Measurements from ENCODE around the gene TIMM8B. TPM values are rescaled to one million over a fixed set of nuclear protein-coding genes. Genes with fewer than 3 reads are reported as not detected.
A peak's percentile ranks its signal among the peaks of the same experiment; 100 is the strongest.
"Not testable (repeated sequence)": the region's sequence is repeated elsewhere in the genome, so short reads cannot be mapped to it uniquely, and the experiment has no call there.

TIMM8B gene
- total and polyA plus RNA-seq, 3 experiments from 2014 or later: 70.6 to 73.5 (median 71.9) TPM

DNA sequence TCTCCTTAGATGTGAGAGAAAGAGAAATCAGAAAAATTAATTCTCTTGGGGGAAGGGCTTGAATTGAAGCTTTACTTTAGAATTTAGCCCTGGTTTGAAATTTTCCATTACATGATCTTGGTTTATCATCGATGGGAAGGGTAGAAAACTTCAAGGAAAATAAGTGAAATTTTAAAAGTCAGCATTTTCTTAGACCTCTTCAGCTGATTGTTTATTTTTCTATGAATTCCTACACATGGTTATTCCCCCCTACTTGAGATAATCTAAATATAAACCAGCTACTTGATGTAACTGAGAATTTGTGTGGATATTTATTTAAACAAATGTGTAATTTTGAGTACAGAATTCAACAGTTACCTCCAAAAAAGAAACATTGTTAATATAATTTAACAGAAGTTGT lies 23.6 kb downstream of the TIMM8B start:
- no peak overlapping the region for H3K4me3 Mint-ChIP-seq
- ChIA-PET POLR2A (no interaction called here), CTCF (no interaction called here)
- Histone ChIP-seq H3K36me3 (ENCODE audit: insufficient read depth, low read length) (peaks cover 21% of the 10 kb centered on the region), H3K27me3 (ENCODE audit: insufficient read depth, low read length, poor library complexity, severe bottlenecking) (no peaks in the 10 kb centered on the region), H3K4me1 (ENCODE audit: insufficient read depth, low read length) (no peaks in the 10 kb centered on the region), H3K4me3 (ENCODE audit: low read length) (no peak overlapping the region), H3K9me3 (ENCODE audit: low read length) (no peaks in the 10 kb centered on the region), H3K27ac (ENCODE audit: low read depth, low read length) (no peak overlapping the region)
- H3K27ac Mint-ChIP-seq: no peak overlapping the region
- H3K36me3 Mint-ChIP-seq: peaks cover 4 to 45% (median 12%) of the 10 kb centered on the region in 3 donors
- H3K4me1 Mint-ChIP-seq: no peaks in the 10 kb centered on the region
- no peaks in the 10 kb centered on the region for H3K9me3 Mint-ChIP-seq
- no peaks in the 10 kb centered on the region for H3K27me3 Mint-ChIP-seq
- DNase-seq: no peak

DNA sequence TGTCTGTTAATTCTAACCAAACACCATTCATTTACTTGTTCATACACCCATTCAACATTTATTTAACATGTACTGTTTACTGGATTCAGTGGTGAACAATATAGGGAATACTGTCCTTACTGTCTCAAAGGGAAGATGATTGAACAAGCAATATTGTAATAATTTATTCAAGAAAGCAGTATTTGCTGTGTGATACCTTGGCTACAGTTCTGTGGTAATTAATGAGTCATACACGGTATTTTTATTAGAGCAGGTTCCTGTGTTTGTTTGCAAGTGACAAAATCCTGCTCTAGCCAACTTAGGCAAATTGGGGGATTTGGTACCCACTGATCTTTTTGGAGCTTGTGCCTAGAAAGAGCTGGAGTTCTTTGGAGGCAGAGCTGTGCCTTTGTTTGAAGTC lies 28.5 kb downstream of the TIMM8B start:
- peaks cover 2 to 7% (median 5%) of the 10 kb centered on the region in 3 donors for H3K4me1 Mint-ChIP-seq
- Histone ChIP-seq H3K4me3 (ENCODE audit: low read length) (no peak overlapping the region), H3K27me3 (ENCODE audit: insufficient read depth, low read length, poor library complexity, severe bottlenecking) (no peaks in the 10 kb centered on the region), H3K27ac (ENCODE audit: low read depth, low read length) (no peak overlapping the region), H3K4me1 (ENCODE audit: insufficient read depth, low read length) (no peaks in the 10 kb centered on the region), H3K9me3 (ENCODE audit: low read length) (no peaks in the 10 kb centered on the region), H3K36me3 (ENCODE audit: insufficient read depth, low read length) (peaks cover 14% of the 10 kb centered on the region)
- ChIA-PET POLR2A (no interaction called here), CTCF (no interaction called here)
- H3K9me3 Mint-ChIP-seq: no peaks in the 10 kb centered on the region
- H3K27me3 Mint-ChIP-seq: no peaks in the 10 kb centered on the region
- DNase-seq: no peak
- no peak overlapping the region for H3K27ac Mint-ChIP-seq
- peaks cover 4 to 79% (median 28%) of the 10 kb centered on the region in 3 donors for H3K36me3 Mint-ChIP-seq
- no peak overlapping the region for H3K4me3 Mint-ChIP-seq

DNA sequence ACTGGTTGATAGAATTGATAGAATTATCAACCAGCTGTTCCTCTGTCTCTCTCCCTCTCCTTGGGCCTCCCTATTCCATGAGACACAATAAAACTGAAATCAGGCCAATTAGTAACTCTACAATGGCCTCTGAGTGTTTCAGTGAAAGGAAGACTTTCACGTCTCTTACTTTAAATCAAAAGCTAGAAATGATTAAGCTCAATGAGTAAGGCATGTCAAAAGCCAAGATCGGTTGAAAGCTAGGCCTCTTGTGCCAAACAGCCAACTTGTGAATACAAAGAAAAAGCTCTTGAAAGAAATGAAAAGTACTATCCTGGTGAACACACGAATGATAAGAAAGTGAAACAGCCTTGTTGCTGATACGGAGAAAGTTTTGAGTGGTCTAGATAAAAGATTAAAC lies 29.4 kb downstream of the TIMM8B start:
- Mint-ChIP-seq H3K9me3 (no peaks in the 10 kb centered on the region), H3K27ac (peak overlapping the region in 3 of 8 donors; percentile 21 to 46 (median 42)), H3K36me3 (peaks cover 2 to 77% (median 28%) of the 10 kb centered on the region in 3 donors), H3K4me3 (no peak overlapping the region), H3K27me3 (no peaks in the 10 kb centered on the region), H3K4me1 (peaks cover 2 to 7% (median 5%) of the 10 kb centered on the region in 3 donors)
- H3K36me3 ChIP-seq (ENCODE audit: insufficient read depth, low read length): peaks cover 19% of the 10 kb centered on the region
- no peaks in the 10 kb centered on the region for H3K9me3 ChIP-seq (ENCODE audit: low read length)
- DNase-seq: no peak
- H3K4me1 ChIP-seq (ENCODE audit: insufficient read depth, low read length): no peaks in the 10 kb centered on the region
- no peaks in the 10 kb centered on the region for H3K27me3 ChIP-seq (ENCODE audit: insufficient read depth, low read length, poor library complexity, severe bottlenecking)
- H3K27ac ChIP-seq (ENCODE audit: low read depth, low read length): no peak overlapping the region
- H3K4me3 ChIP-seq (ENCODE audit: low read length): no peak overlapping the region
- CTCF ChIA-PET: no interaction called here
- POLR2A ChIA-PET: no interaction called here

DNA sequence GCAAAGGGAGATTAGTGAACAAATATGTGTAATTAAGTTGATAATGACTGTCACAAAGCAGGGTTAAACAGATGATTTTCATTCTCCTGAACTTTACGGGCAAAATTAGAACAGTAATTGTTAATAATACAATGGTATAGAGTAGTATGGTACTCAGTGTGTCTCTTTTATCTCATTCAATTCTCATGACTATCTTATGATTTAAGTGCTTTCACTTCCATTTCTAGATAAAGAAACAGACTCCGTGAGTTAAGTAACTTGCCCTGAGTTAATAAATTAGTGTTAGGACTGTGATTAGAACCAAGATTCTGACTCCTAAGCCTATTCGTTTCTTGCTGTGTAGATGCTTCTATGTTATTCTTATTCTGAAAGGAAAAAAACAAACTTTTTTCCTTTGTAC lies 34.8 kb downstream of the TIMM8B start:
- Histone ChIP-seq H3K9me3 (ENCODE audit: low read length) (no peaks in the 10 kb centered on the region), H3K4me1 (ENCODE audit: insufficient read depth, low read length) (no peaks in the 10 kb centered on the region), H3K4me3 (ENCODE audit: low read length) (no peak overlapping the region), H3K27ac (ENCODE audit: low read depth, low read length) (no peak overlapping the region), H3K27me3 (ENCODE audit: insufficient read depth, low read length, poor library complexity, severe bottlenecking) (no peaks in the 10 kb centered on the region), H3K36me3 (ENCODE audit: insufficient read depth, low read length) (peaks cover 15% of the 10 kb centered on the region)
- Mint-ChIP-seq H3K27ac (peak overlapping the region in 1 of 8 donors; percentile 55), H3K36me3 (peaks cover 30 to 79% (median 49%) of the 10 kb centered on the region in 3 donors), H3K4me3 (no peak overlapping the region), H3K27me3 (no peaks in the 10 kb centered on the region), H3K4me1 (peaks cover 9 to 18% (median 13%) of the 10 kb centered on the region in 3 donors), H3K9me3 (no peaks in the 10 kb centered on the region)
- CTCF ChIA-PET: no interaction called here
- no peak for DNase-seq
- POLR2A ChIA-PET: interaction anchor here (0.6 kb wide), 1 partner anchor 416 kb away, joined by 3 read pairs; no protein-coding TSS in a partner anchor

DNA sequence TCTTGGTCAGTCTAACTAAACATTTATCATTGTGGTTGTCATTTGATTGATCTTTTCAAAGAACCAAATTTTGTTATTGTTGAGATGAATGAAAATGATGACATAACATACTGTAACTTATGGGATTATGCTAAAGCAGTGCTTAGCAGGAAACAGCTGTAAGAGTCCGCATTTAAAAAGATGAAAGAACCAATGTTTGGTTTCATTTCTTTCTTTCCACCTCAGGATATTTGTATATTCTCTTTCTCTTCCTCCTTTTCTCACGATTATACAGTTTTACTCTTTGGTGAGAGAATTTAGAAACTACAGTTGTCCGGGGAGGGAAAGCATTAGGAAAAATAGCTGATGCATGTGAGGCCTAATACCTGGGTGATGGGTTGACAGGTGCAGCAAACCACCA lies 35.8 kb downstream of the TIMM8B start:
- H3K4me3 ChIP-seq (ENCODE audit: low read length): no peak overlapping the region
- Mint-ChIP-seq H3K27me3 (no peaks in the 10 kb centered on the region), H3K36me3 (peaks cover 30 to 81% (median 50%) of the 10 kb centered on the region in 3 donors), H3K4me1 (peaks cover 11 to 19% (median 13%) of the 10 kb centered on the region in 3 donors), H3K27ac (no peak overlapping the region), H3K9me3 (no peaks in the 10 kb centered on the region), H3K4me3 (no peak overlapping the region)
- peaks cover 15% of the 10 kb centered on the region for H3K36me3 ChIP-seq (ENCODE audit: insufficient read depth, low read length)
- H3K4me1 ChIP-seq (ENCODE audit: insufficient read depth, low read length): no peaks in the 10 kb centered on the region
- H3K9me3 ChIP-seq (ENCODE audit: low read length): no peaks in the 10 kb centered on the region
- CTCF ChIA-PET: no interaction called here
- POLR2A ChIA-PET: no interaction called here
- no peak overlapping the region for H3K27ac ChIP-seq (ENCODE audit: low read depth, low read length)
- H3K27me3 ChIP-seq (ENCODE audit: insufficient read depth, low read length, poor library complexity, severe bottlenecking): no peaks in the 10 kb centered on the region
- DNase-seq: no peak

DNA sequence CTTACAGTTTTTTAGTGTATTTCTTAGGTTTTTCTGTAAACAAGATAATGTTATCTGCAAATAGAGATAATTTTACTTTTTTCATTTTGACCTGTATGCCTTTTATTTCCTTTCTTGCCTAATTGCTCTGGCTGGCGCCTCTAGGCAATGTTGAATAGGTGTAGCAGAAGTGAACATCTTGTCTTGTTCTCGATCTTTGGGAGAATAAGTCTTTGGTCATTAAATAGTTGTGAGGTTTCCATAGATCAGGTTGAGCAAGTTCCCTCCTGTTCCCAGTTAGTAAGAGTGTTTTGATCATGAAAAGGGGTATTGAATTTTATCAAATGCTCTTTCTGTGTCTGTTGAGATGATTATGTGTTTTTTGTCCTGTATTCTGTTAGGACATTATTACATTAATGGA lies 36.8 kb downstream of the TIMM8B start:
- H3K27ac Mint-ChIP-seq: peak overlapping the region in 1 of 8 donors; percentile 37
- peaks cover 20% of the 10 kb centered on the region for H3K36me3 ChIP-seq (ENCODE audit: insufficient read depth, low read length)
- H3K36me3 Mint-ChIP-seq: peaks cover 30 to 85% (median 48%) of the 10 kb centered on the region in 3 donors
- no peaks in the 10 kb centered on the region for H3K27me3 Mint-ChIP-seq
- no peak overlapping the region for H3K4me3 Mint-ChIP-seq
- no peaks in the 10 kb centered on the region for H3K27me3 ChIP-seq (ENCODE audit: insufficient read depth, low read length, poor library complexity, severe bottlenecking)
- H3K4me1 ChIP-seq (ENCODE audit: insufficient read depth, low read length): no peaks in the 10 kb centered on the region
- no peaks in the 10 kb centered on the region for H3K9me3 Mint-ChIP-seq
- no peak for DNase-seq
- H3K9me3 ChIP-seq (ENCODE audit: low read length): no peaks in the 10 kb centered on the region
- H3K4me1 Mint-ChIP-seq: peaks cover 11 to 19% (median 13%) of the 10 kb centered on the region in 3 donors
- CTCF ChIA-PET: no interaction called here
- no peak overlapping the region for H3K27ac ChIP-seq (ENCODE audit: low read depth, low read length)
- no peak overlapping the region for H3K4me3 ChIP-seq (ENCODE audit: low read length)
- POLR2A ChIA-PET: no interaction called here

DNA sequence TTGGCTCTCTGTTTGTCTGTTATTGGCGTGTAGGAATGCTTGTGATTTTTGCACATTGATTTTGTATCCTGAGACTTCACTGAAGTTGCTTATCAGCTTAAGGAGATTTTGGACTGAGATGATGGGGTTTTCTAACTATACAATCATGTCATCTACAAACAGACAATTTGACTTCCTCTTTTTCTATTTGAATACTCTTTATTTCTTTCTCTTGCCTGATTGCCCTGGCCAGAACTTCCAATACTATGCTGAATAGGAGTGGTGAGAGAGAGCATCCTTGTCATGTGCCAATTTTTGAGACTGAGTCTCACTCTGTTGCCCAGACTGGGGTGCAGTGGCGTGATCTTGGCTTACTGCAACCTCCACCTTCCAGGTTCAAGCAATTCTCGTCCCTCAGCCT lies 38.3 kb downstream of the TIMM8B start:
- not testable (repeated sequence) for H3K27me3 ChIP-seq (ENCODE audit: insufficient read depth, low read length, poor library complexity, severe bottlenecking)
- peak overlapping the region in 2 of 8 donors; percentile 25 to 47 for H3K27ac Mint-ChIP-seq

DNA sequence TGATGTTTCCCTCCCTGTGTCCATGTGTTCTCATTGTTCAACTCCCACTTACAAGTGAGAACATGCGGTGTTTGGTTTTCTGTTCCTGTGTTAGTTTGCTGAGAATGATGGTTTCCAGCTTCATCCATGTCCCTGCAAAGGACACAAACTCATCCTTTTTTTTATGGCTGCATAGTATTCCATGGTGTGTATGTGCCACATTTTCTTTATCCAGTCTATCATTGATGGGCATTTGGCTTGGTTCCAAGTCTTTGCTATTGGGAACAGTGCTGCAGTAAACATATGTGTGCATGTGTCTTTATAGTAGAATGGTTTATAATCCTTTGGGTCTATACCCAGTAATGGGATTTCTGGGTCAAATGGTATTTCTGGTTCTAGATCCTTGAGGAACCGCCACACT lies 39.9 kb downstream of the TIMM8B start:
- H3K4me3 ChIP-seq (ENCODE audit: low read length); POLR2A ChIA-PET; H3K27ac ChIP-seq (ENCODE audit: low read depth, low read length); H3K27me3 Mint-ChIP-seq; H3K9me3 ChIP-seq (ENCODE audit: low read length); H3K4me1 ChIP-seq (ENCODE audit: insufficient read depth, low read length); H3K27me3 ChIP-seq (ENCODE audit: insufficient read depth, low read length, poor library complexity, severe bottlenecking); H3K4me3 Mint-ChIP-seq; DNase-seq; CTCF ChIA-PET; H3K9me3 Mint-ChIP-seq: not testable (repeated sequence)
- peaks cover 14 to 25% (median 18%) of the 10 kb centered on the region in 3 donors for H3K4me1 Mint-ChIP-seq
- H3K36me3 Mint-ChIP-seq: peaks cover 30 to 87% (median 38%) of the 10 kb centered on the region in 3 donors
- peak overlapping the region in 1 of 8 donors; percentile 39 for H3K27ac Mint-ChIP-seq
- peaks cover 16% of the 10 kb centered on the region for H3K36me3 ChIP-seq (ENCODE audit: insufficient read depth, low read length)

More for the DNA sequence above, 38.3 kb downstream of the TIMM8B start:
- Mint-ChIP-seq H3K4me1 (peaks cover 11 to 19% (median 13%) of the 10 kb centered on the region in 3 donors), H3K36me3 (peaks cover 30 to 84% (median 49%) of the 10 kb centered on the region in 3 donors)
- H3K27me3 Mint-ChIP-seq; H3K4me3 Mint-ChIP-seq; H3K4me3 ChIP-seq (ENCODE audit: low read length); CTCF ChIA-PET; DNase-seq; H3K9me3 ChIP-seq (ENCODE audit: low read length); H3K27ac ChIP-seq (ENCODE audit: low read depth, low read length); H3K9me3 Mint-ChIP-seq; H3K4me1 ChIP-seq (ENCODE audit: insufficient read depth, low read length): not testable (repeated sequence)
- POLR2A ChIA-PET: interaction anchor here (0.6 kb wide), 1 partner anchor 22 kb away, joined by 4 read pairs; no protein-coding TSS in a partner anchor
- H3K36me3 ChIP-seq (ENCODE audit: insufficient read depth, low read length): peaks cover 22% of the 10 kb centered on the region

Measured in CD8-positive, alpha-beta memory T cell (primary cell).